GM15510 (cell line): ENCODE measurements around the gene EPHB1.

Experiments used
- POLR2A ChIP-seq: IDR thresholded peaks from 3 replicates; pipeline ENCODE4 v1.6.1; 2011; ENCODE audit warnings: borderline replicate concordance; ENCODE audit not compliant: insufficient read length; ENCODE audit errors: extremely low read depth

The EPHB1 gene

DNA sequence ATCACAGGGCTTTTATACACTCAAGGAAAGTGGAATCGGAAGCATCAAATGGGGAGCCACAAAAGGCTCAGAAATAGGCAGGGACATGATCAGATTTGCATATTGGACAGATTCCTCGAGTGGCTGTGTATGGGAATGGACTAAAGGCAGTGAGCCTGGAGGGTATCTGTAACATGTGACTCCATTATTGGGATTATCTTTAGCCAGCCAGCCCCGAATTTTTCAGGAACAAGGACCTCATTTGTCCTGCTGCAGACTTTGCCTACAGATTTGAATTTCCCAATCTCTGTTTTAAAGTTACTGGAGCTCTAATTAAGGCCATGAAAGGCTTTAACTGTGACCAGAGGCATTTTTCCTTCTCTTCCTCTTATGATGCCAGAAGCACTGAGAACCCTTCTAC lies 26.9 kb upstream of the EPHB1 start:
- no peak for TF ChIP-seq POLR2A

DNA sequence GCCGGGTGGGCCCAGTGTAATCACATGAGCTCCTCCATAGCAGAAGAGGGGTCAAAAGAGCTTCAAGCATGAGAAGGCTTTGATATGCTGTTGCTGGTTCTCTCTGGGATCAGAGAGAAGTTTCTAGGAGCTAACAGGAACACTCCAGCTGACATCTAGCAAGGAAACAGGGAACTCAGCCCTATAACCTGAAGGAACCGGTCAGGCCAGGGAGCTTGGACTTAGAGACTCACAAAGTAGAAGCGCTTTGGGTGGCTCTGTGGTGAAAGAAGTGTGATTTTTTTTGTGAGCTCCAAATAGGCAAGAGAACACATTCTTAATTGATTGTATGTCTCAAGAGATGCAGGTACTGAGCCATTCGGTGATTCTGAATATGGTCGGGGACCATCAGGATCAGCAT lies 26.2 kb upstream of the EPHB1 start:
- TF ChIP-seq POLR2A: no peak

DNA sequence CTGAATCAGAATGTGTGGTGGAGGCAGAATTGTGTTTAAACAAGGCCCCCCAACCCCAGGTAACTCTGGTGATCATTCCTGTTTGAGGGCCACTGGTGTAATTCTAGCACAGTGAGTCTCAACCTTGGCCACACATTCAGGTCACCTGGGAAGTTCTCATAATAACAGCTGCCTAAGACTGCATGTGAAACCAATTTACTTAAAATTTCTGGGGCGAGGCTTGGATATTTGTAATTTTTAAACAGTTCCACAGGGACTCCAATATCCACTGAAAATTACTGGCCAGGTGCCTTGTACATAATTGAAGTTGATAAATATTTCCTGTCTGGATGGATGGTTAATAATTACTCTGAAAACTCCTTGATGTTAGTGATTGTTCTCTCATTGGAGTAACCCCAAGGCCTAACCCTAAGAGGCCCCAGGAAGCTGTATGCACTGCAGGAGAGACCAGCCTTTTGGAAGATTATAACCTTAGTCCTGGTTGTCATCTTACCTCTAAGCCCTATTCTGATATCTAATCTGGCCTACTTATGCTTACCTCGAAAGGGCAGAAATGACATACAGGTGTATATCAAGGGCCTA lies 25.7 kb upstream of the EPHB1 start:
- no peak for TF ChIP-seq POLR2A

DNA sequence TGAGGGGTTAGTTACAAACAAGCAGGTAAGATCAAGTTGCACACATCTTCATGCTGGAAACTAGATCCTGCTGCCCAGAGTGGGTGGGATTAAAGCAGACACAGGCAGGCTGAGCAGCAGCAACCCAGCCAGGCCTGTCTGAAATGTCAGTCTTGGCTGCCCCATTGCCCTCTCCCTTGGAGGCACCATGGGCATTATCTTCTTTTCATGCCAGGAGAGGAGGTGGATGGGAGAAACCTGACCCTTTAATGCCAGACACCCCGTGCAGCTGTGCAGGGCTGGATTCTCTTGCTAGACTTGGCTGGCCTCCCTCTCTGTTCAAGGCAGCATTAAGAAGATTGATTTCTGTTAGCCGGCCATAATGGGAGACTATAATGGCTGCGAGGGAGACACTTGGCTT lies 23.0 kb upstream of the EPHB1 start:
- TF ChIP-seq POLR2A: no peak

DNA sequence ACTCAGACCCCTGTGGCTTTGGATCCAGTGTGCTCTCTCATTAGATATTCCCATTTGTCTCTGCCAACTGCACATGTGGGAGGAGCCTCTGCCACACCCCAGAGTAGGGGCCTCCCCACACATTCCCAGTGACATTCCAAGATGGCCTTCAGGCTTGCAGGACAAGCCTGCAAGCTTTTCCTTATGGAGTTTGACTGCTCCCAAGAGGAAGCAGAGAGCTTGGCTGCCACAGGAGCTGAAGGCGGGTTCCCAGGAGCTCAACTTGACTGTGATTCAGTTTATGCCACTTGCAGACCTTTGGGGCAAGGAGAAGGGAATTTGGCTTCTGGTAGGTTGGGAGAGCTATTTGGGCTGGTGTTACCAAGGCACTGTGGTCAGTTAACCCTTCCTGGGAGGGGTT lies 22.5 kb upstream of the EPHB1 start:
- TF ChIP-seq POLR2A: no peak

DNA sequence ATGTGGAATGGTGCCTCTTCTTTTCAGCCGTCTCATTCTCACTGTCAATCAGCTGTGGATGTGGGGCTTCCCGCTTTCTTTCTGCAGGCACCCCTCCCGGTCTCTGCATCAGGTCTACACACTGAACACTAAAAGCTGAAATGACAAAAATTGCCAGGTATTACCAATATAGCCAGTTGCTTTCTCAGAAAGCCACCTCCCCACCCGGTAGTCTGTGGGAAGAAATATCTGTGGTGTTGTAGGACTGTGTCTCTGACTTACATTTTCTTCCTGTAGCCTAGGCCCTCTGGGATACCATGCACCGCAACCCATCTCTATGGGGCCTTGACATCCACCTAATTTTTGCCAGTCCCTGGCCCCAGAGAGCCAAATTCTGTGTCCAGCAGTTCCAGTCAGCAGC lies 19.2 kb upstream of the EPHB1 start:
- no peak for TF ChIP-seq POLR2A

DNA sequence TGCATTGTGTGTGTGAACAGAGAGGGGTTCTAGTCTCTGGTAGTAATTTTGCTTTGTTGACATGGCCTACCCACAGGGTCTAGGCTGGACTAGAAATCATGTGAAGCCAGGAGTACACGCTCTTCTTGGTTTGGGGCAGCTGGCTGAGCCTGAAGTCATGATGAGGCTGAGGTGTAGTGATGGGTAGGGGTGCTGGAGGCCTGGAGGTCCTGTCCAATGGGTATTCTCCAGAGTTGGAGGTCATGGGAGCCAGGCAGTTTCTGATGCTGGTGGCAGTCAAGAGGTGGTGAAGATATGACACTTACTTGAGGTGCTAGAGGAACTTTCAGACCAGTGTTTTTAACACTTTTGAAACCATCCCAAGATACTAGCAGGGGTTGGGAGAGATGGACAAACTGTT lies 18.5 kb upstream of the EPHB1 start:
- TF ChIP-seq POLR2A: no peak

DNA sequence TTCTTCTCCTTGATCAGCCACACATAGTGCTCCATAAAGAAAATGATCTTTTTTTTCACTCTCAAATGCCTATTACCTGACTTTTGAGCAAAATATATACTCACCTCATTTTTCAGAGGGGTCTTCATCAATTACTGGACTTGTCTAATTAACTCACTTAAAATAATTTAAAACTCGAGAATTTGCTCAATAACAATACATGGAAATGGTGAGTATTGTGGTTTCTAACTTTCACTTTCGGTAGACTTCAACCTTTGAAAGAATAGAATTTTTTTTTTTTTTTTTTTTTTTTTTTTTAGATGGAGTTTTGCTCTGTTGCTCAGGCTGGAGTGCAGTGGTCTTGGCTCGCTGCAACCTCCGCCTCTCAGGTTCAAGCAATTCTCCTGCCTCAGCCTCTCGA lies 17.7 kb upstream of the EPHB1 start:
- TF ChIP-seq POLR2A: no peak

DNA sequence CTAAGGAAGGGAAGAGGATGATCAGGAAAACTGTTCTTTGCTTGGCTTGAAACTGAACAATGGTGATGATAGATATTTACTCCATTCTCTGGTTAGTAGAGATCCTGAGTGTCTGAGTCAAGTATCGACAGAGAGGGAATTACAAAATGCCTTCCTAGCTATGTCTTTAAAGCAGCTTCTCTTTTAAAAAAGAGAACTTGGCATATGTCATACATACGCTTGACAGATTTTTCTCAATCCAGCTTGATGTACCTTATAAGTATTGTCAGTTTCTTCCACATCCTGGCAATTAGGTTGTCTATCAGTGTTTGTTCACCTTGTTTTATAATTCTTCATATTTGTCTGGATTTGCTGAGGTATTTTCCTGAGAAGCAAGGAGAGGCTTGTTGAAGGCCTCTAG lies 5.0 kb upstream of the EPHB1 start:
- TF ChIP-seq POLR2A: no peak

DNA sequence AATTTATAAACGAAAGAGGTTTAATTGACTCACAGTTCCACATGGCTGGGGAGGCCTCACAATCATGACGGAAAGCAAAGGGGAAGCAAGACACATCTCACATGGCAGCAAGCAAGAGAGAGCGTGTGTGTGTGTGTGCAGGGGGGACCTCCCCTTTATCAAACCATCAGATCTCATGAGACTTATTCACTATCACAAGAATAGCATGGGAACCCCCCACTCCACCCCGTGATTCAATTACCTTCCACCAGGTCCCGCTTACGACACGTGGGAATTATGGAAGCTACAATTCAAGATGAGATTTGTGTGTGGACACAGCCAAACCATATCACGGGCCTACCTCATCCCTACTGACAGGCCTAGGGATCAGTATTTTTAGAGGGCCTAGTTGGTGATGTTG lies 3.1 kb upstream of the EPHB1 start:
- TF ChIP-seq POLR2A: no peak

DNA sequence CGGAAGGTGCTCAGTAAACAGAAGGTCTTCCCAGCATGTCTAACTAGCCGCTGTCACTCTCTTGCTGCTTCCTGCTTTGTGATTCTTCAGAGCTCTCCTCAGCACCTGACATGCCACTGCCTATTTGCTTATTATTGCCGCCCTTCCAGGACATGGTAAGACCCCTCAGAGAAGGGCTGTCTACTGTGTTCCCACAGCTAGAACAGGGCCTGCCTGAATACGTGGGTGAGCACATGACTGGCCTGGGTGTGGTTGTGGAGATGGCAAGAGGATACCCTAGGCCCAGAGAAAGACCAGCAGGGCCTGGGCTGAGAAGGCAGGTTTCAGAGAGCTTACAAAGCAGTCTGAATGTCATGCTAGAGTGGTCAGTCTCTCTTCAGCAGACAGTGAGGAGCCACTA lies 2.4 kb upstream of the EPHB1 start:
- no peak for TF ChIP-seq POLR2A

DNA sequence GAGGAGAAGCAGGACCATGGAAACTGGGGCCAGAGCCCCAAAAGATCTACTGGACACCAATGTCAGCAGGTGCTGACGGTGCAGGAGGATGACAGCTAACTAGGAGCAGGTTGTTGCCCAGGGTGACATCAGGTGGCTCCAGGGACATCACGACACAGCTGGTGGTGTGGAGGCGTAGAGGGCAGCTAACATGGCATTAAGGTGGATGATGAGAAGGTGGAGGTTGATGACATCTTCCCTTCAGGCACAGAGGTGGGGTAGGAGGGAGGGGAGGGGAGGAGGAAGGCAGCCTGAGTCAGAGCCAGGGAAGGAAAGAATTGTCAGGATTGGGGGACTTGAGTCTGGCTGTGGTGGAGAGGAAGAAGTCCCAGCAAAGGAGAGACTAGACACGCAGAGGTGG lies 1.5 kb upstream of the EPHB1 start:
- no peak for TF ChIP-seq POLR2A

DNA sequence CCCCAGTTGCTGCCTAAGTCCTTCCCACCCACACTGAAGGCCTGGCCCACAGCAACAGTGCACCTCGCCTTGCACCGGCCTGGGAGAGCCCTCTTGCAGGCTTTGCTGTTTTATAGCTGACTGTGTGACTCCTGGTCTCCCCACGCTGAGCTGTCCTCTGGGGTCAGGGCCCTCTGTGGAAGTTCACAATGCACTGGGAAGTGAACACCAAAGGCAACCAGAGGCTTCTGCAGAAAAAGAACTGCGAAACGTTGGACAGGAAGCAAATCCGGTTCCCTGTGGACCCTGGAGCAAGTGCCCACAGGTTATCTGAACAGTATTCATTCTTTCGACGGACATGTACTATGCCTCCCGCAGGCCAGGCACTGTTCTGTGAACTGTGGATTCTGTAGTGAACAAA lies 737 bp upstream of the EPHB1 start:
- no peak for TF ChIP-seq POLR2A

DNA sequence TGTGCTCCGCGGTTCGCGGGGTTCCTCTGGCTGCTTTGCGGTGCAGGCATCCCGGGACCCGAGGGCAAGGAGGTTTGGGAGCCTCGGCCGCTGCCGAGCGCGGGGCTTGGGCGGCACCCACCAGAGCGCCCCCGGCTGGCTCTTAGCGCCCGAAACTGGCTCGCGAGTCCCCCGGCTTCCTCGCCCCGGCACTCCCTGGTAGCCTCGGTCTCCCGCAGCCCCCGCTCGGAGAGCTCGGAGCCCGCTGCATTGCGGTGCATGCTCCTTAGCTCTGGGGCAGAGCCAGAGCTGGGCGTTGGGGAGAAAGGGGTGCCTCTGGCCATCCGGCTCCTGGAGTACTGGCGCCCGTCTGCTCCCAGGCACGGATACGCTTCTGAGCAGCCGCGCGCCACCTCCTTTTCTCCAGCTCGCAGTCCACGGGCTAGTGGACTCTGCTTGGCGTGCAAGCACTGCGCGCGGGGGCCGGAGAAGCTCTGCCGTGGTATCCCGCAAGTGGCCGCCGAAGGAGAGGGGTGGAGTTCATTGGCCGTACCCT lies 753 bp downstream of the EPHB1 start:
- TF ChIP-seq POLR2A: no peak

DNA sequence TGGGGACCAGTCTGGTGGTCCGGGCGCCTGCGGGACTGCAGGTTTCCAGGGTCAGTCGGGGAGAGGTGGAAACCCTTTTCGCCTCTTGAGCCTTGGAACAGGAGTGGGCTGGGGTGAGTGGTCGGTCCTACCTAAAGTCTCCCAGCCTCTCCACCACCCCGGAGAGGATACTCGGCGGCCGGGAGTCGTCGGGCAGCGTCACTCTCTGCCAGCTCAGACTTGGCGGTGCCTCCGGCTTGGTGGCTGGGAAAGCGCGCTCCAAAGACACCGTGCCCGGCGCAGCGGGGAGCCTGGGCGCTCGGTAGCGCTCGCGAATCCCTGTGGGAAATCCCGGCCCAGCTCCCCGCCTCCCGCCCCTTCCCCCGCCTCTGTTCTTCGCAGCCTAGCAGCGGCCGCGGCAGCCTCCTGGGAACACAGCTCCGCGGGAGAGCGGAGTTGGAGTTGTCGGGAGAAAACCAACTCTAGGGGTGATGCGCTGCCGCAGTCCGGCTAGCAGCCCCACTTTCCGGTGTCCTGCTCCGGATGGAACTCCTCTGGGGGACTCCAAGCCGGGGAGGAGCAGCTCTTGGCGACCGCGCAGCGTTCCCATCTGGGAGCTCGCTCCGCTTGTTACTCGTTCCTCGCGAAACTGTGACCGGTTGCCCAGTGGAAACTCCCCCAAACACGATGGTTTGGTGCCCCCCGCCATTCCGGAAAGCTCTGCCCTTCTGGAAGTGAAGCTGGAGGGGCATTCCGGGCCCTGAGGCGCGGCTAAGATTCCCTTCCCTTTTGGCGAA lies 1.4 kb downstream of the EPHB1 start:
- no peak for TF ChIP-seq POLR2A

DNA sequence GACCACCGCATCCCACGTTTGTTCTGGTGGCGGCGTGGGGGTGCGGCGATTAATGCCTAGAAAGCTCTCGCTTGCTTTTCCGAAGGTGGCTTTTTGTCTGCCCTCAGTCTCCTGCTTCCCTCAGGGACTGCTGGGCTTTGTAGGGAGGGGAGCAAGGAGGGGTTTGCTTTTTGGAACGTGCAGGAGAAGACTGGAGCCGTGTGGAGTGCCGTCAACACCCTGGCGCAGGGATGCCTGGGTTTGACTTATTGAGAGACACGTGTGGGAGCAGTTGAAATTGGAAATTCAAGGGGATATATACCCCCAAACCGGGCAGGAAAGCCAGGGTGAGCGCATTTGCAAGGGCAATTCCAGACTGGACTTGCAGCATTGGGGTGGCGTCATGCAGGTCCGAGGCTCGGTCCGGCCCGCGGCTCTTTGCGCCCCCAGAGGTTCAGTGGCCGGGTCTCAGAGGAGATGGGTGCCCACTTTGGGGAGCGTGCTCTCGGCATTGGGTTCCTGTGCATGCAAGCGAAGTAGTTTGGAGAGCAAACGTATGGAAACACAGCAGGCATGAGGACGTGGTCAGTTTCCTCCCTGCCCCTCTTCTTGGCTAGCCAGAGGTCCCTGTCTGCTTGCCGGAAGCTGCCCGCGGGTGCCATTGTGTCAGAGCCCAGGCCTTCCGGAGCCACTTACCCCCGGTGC lies 2.1 kb downstream of the EPHB1 start:
- no peak for TF ChIP-seq POLR2A
